ENCODE data around the gene CLDN34.

The CLDN34 gene

GRCh38 chrX:10017872-10018271 is 50.7 kb downstream of the CLDN34 start:
- DNase-seq = no peak

All from femur (tissue), 1 donor.